HG02970 (cell line): ENCODE measurements around the gene RPL10L.

ENCODE experiments used
- ATAC-seq: cut with Tn5 transposase; IDR thresholded peaks from one replicate; pipeline ENCODE4 v1.9.1; 2021; ENCODE audit warnings: mild to moderate bottlenecking, moderate library complexity, moderate number of reproducible peaks; ENCODE audit not compliant: unreplicated experiment, low FRiP score

Gene RPL10L

DNA sequence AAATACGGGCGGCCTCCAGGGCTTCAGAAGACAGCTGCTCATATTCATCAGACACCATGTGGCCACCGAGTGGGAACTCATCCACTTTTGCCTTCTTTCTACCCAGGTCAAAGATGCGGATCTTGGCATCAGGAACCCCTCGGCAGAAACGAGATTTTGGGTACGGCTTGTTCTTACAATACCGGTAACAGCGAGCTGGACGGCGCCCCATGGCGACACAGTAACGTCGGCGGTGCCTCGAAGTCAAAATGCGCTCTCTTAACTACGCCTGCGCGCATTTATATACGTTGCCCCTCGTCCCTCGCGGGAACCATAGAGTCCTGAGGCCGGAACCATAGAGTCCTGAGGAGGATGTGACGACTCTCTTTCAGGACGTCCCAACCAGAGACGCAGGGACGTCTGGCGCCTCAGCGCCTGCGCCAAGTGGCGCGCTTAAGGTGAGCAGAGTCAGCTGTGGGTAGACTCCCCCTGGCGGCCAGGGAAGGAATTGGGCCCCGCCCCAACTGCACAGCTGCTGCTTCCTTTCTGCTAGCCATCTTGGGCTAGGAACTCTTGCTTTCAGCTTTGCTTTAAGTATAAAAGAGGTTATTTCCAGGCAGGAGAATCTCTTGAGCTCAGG, at the start of gene RPL10L:
Gene RPL10L (minus strand): TSS at position 256 of the 619 bp plus-strand sequence. CDS start 45 bp downstream, at position 211.
- no peak for ATAC-seq

DNA sequence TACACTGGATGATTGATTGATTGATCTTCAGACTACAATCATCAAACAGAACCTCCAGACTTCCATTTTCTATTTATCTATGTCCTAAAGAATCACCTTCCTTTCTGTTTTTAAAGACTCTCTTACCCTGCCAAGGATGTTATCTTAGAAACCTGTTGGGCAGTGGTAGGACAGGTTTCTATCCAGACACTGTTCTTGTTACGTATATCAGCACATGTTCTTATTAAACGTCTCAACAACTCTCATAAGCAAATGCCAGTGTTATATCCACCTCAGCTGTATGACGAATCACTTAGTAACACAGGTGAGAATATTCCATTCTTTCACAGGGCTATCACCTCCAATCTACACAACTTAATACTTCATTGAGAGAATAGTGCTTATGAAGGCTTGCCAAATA, 40.2 kb upstream of the RPL10L start:
- no peak for ATAC-seq

DNA sequence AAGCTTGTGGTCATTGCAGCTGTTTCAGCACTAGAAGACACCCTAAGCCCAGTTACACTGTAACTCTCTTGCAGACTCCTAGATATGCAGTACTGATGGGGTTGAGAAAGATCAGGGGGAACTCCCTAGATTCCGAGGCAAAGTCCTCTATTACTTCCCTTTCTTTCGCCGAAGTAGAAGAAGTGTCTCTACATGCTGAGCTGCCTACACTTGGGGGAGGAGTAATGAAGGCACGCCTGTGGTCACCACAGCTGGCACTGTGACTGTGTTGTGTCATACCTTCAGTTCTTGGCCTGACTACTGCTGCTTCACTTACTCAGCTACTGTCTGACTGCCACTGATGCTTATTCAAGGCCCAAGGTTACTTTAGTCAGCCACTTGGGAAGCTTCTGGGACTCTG, 35.1 kb upstream of the RPL10L start:
- ATAC-seq: no peak

DNA sequence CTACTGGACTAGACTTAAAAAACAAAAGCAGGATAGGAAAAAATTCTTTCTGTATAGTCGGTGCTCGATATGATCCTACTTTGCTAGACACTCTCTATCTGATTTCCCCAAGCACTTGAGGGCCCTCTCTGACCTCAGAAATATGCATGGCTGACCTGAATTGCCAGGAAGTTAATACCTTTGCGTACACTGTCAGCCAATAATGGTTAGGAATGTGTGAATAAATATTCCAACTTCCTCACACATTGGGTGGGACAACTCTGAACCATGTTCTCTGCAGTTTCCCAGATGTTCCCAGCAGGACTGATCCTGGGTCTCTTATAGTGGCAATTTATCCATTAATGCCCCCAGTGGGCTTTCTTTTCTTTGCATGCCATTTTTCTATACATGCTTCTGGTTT, 20.5 kb upstream of the RPL10L start:
- no peak for ATAC-seq

DNA sequence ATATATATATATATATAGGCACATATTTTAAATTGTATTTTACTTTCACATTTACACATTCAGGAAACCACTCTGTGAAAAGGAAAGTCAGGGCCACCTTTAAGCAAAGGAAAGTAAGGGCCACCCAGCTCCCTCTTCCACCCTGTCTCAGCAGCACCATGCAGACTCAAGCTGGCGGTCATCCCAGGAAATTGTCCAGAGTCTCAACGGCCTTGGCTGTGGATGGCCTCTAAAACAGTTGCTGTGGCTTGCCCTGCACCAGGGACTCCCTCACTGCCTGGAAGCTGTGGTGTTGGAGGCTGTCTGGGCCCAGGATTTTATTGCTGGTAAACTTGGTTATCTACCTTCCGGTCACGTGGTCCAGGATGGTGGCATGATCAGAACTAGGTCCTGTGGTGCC, 11.8 kb upstream of the RPL10L start:
- ATAC-seq: no peak

DNA sequence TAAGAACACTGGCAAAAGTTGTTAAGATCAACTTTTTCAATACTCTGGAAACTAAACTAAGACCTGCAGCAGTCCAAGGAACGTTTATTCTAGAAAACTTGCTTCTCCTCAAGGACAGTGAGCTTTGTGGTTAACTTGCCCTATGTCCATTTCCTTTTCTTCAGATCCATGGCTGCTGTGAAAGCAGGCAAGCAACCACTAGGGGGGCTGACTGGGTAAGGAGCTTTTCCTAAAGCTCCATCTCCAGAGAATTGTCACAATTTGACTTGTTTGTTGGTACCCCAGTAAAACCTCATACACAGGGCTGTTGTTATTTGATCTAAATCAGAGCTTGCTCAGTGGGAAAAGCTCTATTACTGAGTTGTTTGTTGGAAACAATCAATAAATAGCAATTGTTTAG, 10.1 kb upstream of the RPL10L start:
- ATAC-seq: no peak

DNA sequence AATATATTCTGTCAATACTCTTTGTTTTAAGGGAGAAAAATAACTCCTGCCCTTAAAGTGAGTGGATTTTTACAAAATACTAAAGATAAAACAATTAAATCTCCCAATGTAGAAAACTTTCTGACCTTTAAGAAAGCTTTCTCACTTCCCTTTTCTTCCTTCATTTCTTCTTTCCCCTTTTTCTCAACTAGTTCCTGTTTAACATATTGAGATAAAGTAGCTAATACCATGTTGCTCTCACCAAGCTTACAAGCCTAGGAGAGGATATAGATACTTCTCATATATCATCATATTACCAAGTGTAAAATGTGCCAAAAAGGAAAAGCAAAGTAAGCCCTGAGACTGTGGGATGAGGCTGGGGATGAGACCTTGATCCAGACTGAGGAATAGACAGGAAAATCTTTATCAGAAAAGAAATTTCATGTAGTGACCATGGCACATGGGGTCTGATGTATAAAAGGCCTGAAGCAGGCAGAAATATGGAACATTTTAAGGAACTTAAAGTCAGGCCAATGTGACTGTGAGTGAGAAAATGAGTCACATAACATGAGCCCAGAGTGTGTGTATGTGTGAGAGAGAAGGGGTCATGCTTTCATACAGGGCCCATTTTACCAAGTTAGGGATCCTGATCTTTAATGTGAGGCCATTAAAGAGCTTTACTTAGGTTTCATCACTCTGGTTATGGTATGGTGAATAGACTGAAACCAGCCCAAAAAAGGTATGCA, 1.6 kb upstream of the RPL10L start:
- no peak for ATAC-seq

DNA sequence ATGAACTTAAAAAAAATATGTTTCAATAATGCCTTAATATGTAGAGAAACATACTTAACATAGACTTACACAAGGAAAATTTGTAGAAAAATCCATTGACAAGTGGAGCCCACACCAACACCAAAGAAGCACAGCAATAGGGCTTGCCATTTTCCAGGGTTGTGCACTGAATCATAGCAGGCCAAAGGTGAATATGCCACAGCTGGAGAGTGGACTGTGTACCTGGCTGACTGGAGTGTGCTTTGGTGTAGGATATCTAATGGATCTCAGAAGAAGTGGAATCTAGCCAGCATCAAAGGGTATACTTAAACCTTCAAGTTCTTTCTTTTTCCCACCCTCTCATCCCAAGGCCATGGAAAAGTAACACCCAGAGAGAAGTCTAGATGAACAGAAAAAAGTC, 4.8 kb downstream of the RPL10L start:
- ATAC-seq: no peak

DNA sequence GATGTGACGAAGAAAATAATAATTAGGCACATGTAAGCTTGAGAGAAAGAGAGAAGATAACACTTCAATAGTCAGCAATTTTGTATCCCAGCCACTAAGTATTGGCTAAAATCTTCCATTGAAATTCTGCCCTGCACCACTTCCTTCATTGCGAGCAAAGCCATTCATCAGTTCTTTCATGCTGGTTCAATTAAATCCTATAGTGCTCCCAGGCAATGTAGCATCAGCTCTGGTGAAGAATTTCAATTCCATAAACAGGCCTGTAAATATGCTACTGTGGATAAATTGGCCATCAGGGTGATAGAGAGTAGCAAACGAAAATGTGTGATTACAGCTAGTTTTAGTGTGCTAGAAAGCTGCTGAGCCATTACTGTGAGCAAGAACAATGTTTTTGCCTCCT, 24.7 kb downstream of the RPL10L start:
- ATAC-seq: no peak
